H9 (cell line): ENCODE measurements around the gene METTL25B. TPM values are rescaled to one million over a fixed set of nuclear protein-coding genes. Genes with fewer than 3 reads are reported as not detected.
A peak's percentile ranks its signal among the peaks of the same experiment; 100 is the strongest.

Experiments used
- DNase-seq: peaks from one replicate; pipeline ENCODE4 v3.0.0-alpha.2; 2017
- H2AFZ ChIP-seq: one replicate; pipeline ENCODE4 v1.6.1; 2013; ENCODE audit warnings: mild to moderate bottlenecking, low read length, control low read depth, moderate library complexity
- H2AK5ac ChIP-seq: 2 replicates; pipeline ENCODE4 v1.6.1; 2013; ENCODE audit warnings: low read length, control low read depth, mixed read lengths; ENCODE audit not compliant: insufficient read length
- H2BK120ac ChIP-seq: one replicate; pipeline ENCODE4 v1.6.1; 2013; ENCODE audit warnings: low read depth, mild to moderate bottlenecking, low read length, control low read depth, inconsistent platforms; ENCODE audit not compliant: poor library complexity, severe bottlenecking
- H2BK12ac ChIP-seq: 2 replicates; pipeline ENCODE4 v1.6.1; 2013; ENCODE audit warnings: low read length, control low read depth, mixed read lengths, low read depth; ENCODE audit not compliant: insufficient read length
- H2BK15ac ChIP-seq: 2 replicates; pipeline ENCODE4 v1.6.1; 2013; ENCODE audit warnings: low read depth, low read length, control low read depth
- H2BK20ac ChIP-seq: one replicate; pipeline ENCODE4 v1.6.1; 2013; ENCODE audit warnings: low read depth, mild to moderate bottlenecking, low read length, control low read depth, inconsistent platforms; ENCODE audit not compliant: poor library complexity, severe bottlenecking
- H2BK5ac ChIP-seq: 2 replicates; pipeline ENCODE4 v1.6.1; 2013; ENCODE audit warnings: low read length, control low read depth, mixed read lengths; ENCODE audit not compliant: insufficient read length
- H3K14ac ChIP-seq: 2 replicates; pipeline ENCODE4 v1.6.1; 2013; ENCODE audit warnings: low read length, control low read depth; ENCODE audit not compliant: insufficient read depth
- H3K18ac ChIP-seq: 2 replicates; pipeline ENCODE4 v1.6.1; 2013; ENCODE audit warnings: low read depth, mild to moderate bottlenecking, mixed read lengths, low read length, control low read depth; ENCODE audit not compliant: insufficient read length
- H3K23ac ChIP-seq: 2 replicates; pipeline ENCODE4 v1.6.1; 2013; ENCODE audit warnings: low read length, control low read depth, mixed read lengths, low read depth; ENCODE audit not compliant: insufficient read length
- H3K23me2 ChIP-seq: 2 replicates; pipeline ENCODE4 v1.6.1; 2013; ENCODE audit warnings: low read depth, mild to moderate bottlenecking, mixed read lengths, low read length, control low read depth; ENCODE audit not compliant: insufficient read length, poor library complexity, severe bottlenecking
- H3K27ac ChIP-seq: 2 replicates; pipeline ENCODE4 v1.5.1; 2013; ENCODE audit warnings: low read length, control low read depth, mixed read lengths, low read depth; ENCODE audit not compliant: insufficient read length
- H3K27me3 ChIP-seq: 2 replicates; pipeline ENCODE4 v1.6.1; 2013; ENCODE audit warnings: low read length, control low read depth, inconsistent platforms; ENCODE audit not compliant: insufficient read depth
- H3K4ac ChIP-seq: 2 replicates; pipeline ENCODE4 v1.6.1; 2013; ENCODE audit warnings: low read depth, mild to moderate bottlenecking, control low read depth, inconsistent platforms, low read length, moderate library complexity
- H3K4me1 ChIP-seq: 2 replicates; pipeline ENCODE4 v1.6.1; 2013; ENCODE audit warnings: low read length, control low read depth, inconsistent platforms; ENCODE audit not compliant: insufficient read depth
- H3K4me2 ChIP-seq: 2 replicates; pipeline ENCODE4 v1.6.1; 2013; ENCODE audit warnings: low read length, control low read depth, mixed read lengths; ENCODE audit not compliant: insufficient read length, insufficient read depth
- H3K56ac ChIP-seq: 2 replicates; pipeline ENCODE4 v1.6.1; 2013; ENCODE audit warnings: low read depth, mild to moderate bottlenecking, mixed read lengths, low read length, control low read depth; ENCODE audit not compliant: insufficient read length
- H3K79me1 ChIP-seq: 2 replicates; pipeline ENCODE4 v1.6.1; 2013; ENCODE audit warnings: low read depth, mild to moderate bottlenecking, moderate library complexity, low read length, control low read depth, inconsistent platforms; ENCODE audit not compliant: insufficient read depth, poor library complexity, severe bottlenecking
- H3K79me2 ChIP-seq: 2 replicates; pipeline ENCODE4 v1.6.1; 2013; ENCODE audit warnings: low read length, control low read depth, inconsistent platforms; ENCODE audit not compliant: insufficient read depth
- H3K9ac ChIP-seq: 2 replicates; pipeline ENCODE4 v1.6.1; 2013; ENCODE audit warnings: low read length, control low read depth, mixed read lengths; ENCODE audit not compliant: insufficient read length; ENCODE audit errors: extremely low read depth
- H3K9me3 ChIP-seq: one replicate; pipeline ENCODE4 v1.6.1; 2013; ENCODE audit warnings: low read depth, low read length, inconsistent platforms; ENCODE audit not compliant: control insufficient read depth
- H3T11ph ChIP-seq: one replicate; pipeline ENCODE4 v1.6.1; 2013; ENCODE audit warnings: mild to moderate bottlenecking, low read length, control low read depth, inconsistent platforms
- H4K20me1 ChIP-seq: one replicate; pipeline ENCODE4 v1.6.1; 2013; ENCODE audit not compliant: control insufficient read depth, insufficient read length, insufficient read depth
- H4K5ac ChIP-seq: 2 replicates; pipeline ENCODE4 v1.6.1; 2013; ENCODE audit warnings: low read depth, mild to moderate bottlenecking, mixed read lengths, low read length, control low read depth; ENCODE audit not compliant: insufficient read length
- H4K8ac ChIP-seq: replicated peaks from 2 replicates; pipeline ENCODE4 v1.6.1; 2013; ENCODE audit warnings: low read length, control low read depth, mixed read lengths, low read depth; ENCODE audit not compliant: insufficient read length
- H4K91ac ChIP-seq: 2 replicates; pipeline ENCODE4 v1.6.1; 2013; ENCODE audit warnings: low read depth, mild to moderate bottlenecking, moderate library complexity, mixed read lengths, low read length, control low read depth; ENCODE audit not compliant: insufficient read length
- H3K27ac Mint-ChIP-seq, 3 experiments: 2 replicates in 2 of 3; 3 replicates in 1 of 3; pipeline ENCODE4 v1.8.0; 2020 to 2021; ENCODE audit warnings: mixed read lengths in 3 of 3, mild to moderate bottlenecking in 1 of 3, moderate library complexity in 1 of 3
- H3K27me3 Mint-ChIP-seq: 2 replicates; pipeline ENCODE4 v1.8.0; 2021; ENCODE audit warnings: low read depth, mild to moderate bottlenecking, moderate library complexity, mixed read lengths
- H3K36me3 Mint-ChIP-seq, 3 experiments: 2 replicates in 2 of 3; 3 replicates in 1 of 3; pipeline ENCODE4 v1.8.0; 2020 to 2021; ENCODE audit warnings: low read depth in 3 of 3, mixed read lengths in 3 of 3; ENCODE audit not compliant: insufficient read depth in 1 of 3
- H3K4me1 Mint-ChIP-seq, 2 experiments: 2 replicates each; pipeline ENCODE4 v1.8.0; 2020; ENCODE audit warnings: mixed read lengths in 2 of 2
- H3K4me3 Mint-ChIP-seq, 2 experiments: 2 replicates in 1 of 2; 3 replicates in 1 of 2; pipeline ENCODE4 v1.8.0; 2020 to 2021; ENCODE audit warnings: mild to moderate bottlenecking in 2 of 2, mixed read lengths in 2 of 2, moderate library complexity in 1 of 2
- H3K9me3 Mint-ChIP-seq, 2 experiments: 2 replicates in 1 of 2; 3 replicates in 1 of 2; pipeline ENCODE4 v1.8.0; 2020; ENCODE audit warnings: mild to moderate bottlenecking in 2 of 2, mixed read lengths in 2 of 2, moderate library complexity in 1 of 2
- WGBS: extraction: QIAGEN DNeasy Blood & Tissue Kit; methylation state at CpG from one replicate; pipeline ENCODE4 v1.1.7; 2013; ENCODE audit warnings: missing lambda C conversion rate, low lambda C conversion rate, mixed read lengths; ENCODE audit not compliant: insufficient read length; ENCODE audit errors: extremely low coverage; 5-methylcytosine and 5-hydroxymethylcytosine counted together
- total RNA-seq: library from RNA; stranded (reverse); gene quantifications from 2 replicates; pipeline ENCODE4 v1.2.1, GENCODE V29; 2021
- TF ChIP-seq, protein P1 (sequence below): fragments of 200-600 bp; sonication (generic); conservative IDR thresholded peaks from 3 replicates; pipeline ENCODE4 v1.8.0; 2021; ENCODE audit warnings: antibody characterized with exemption, mild to moderate bottlenecking

METTL25B gene
- total RNA-seq, 1 experiment from 2014 or later, result 26.2 TPM

DNA sequence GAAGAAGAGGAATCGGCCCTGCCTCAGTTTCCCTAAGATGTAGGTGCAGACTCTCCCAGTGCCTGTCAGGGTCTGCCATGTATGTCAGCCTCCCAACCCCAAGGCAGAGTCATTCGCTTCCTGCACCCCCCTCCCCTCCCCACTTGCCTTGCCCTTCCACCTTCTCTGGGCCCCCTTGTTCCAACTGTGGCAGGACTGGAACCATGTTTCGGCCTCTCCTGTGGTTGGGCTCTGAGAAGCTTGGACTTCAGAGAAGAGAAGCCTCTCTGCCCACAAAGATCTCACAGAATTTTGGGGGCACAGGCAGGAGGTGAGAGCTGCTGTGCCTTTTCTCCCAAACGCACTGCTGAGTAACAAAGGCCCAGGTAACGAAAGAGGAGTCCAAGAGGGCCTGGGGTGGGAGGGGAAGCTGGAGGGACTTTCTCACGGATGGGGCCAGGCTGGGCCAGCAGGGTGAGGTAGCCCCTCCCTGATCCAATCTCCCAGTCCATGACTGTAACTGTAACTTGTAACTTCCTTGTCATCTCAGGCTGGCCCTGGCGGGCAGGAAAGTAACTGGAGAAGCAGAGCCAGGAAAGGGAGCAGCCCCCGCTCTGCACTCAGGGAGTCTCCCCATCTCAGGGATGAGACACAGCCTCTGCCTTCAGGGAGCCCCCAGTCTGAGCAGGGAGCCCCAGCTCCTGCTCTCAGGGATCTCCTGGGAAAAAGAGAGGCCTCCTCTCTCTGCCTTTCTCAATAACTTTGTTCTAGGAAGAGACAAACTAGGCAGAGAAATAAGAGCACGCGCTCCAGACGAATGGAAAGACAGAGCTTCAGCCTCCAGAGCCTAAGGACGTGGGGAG is 34.2 kb upstream of the METTL25B start:
- H2AFZ ChIP-seq, result no peak overlapping the region
- no peak overlapping the region for H2BK20ac ChIP-seq
- H3K23me2 ChIP-seq, result peaks cover 10% of the 10 kb centered on the region
- WGBS, result no CpG with 5 or more reads among the region's 12 CpGs
- no peak overlapping the region for H3K23ac ChIP-seq
- H3K56ac ChIP-seq, result no peak overlapping the region
- H3K4me1 ChIP-seq, result peaks cover 17% of the 10 kb centered on the region; the same call in 1 of the 2 replicates
- peak overlapping the region; percentile 20; the same call in 1 of the 2 replicates for H3K4ac ChIP-seq
- TF ChIP-seq, protein P1, sequence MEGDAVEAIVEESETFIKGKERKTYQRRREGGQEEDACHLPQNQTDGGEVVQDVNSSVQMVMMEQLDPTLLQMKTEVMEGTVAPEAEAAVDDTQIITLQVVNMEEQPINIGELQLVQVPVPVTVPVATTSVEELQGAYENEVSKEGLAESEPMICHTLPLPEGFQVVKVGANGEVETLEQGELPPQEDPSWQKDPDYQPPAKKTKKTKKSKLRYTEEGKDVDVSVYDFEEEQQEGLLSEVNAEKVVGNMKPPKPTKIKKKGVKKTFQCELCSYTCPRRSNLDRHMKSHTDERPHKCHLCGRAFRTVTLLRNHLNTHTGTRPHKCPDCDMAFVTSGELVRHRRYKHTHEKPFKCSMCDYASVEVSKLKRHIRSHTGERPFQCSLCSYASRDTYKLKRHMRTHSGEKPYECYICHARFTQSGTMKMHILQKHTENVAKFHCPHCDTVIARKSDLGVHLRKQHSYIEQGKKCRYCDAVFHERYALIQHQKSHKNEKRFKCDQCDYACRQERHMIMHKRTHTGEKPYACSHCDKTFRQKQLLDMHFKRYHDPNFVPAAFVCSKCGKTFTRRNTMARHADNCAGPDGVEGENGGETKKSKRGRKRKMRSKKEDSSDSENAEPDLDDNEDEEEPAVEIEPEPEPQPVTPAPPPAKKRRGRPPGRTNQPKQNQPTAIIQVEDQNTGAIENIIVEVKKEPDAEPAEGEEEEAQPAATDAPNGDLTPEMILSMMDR, result no peak
- no peak overlapping the region for H4K5ac ChIP-seq
- H3K4me3 Mint-ChIP-seq, result peak overlapping the region; percentile 54 to 75; a peak in 4 of 5 replicates
- H3K79me1 ChIP-seq, result no peaks in the 10 kb centered on the region
- H2BK120ac ChIP-seq, result no peak overlapping the region
- peaks cover 52 to 65% of the 10 kb centered on the region in 2 experiments for H3K4me1 Mint-ChIP-seq
- H2AK5ac ChIP-seq, result peak overlapping the region; percentile 54
- H3K4me2 ChIP-seq, result peak overlapping the region; percentile 53
- H2BK15ac ChIP-seq, result no peak overlapping the region
- no peaks in the 10 kb centered on the region for H3K79me2 ChIP-seq
- H3K27ac ChIP-seq, result peak overlapping the region; percentile 32
- H3K9ac ChIP-seq, result no peak overlapping the region
- H3K27ac Mint-ChIP-seq, result peak overlapping the region; percentile 90 to 92 (median 91)
- H2BK12ac ChIP-seq, result peak overlapping the region; percentile 30
- DNase-seq, result peak; percentile 76
- H3K36me3 Mint-ChIP-seq, result peaks cover 6 to 22% (median 19%) of the 10 kb centered on the region in 3 experiments
- H4K8ac ChIP-seq, result no peak overlapping the region
- no peaks in the 10 kb centered on the region for H3K9me3 Mint-ChIP-seq
- no peaks in the 10 kb centered on the region for H4K20me1 ChIP-seq
- no peaks in the 10 kb centered on the region for H3K27me3 ChIP-seq
- H3K18ac ChIP-seq, result peak overlapping the region; percentile 51
- peaks cover 9% of the 10 kb centered on the region for H3K27me3 Mint-ChIP-seq
- H3T11ph ChIP-seq, result no peak overlapping the region
- no peak overlapping the region for H2BK5ac ChIP-seq
- H3K14ac ChIP-seq, result peak overlapping the region; percentile 80; the same call in 1 of the 2 replicates
- H4K91ac ChIP-seq, result peak overlapping the region; percentile 55
- no peaks in the 10 kb centered on the region for H3K9me3 ChIP-seq
